Peyer's patch (tissue), 4 donors: Measurements from ENCODE around the gene FPR2.
A peak's percentile ranks its signal among the peaks of the same experiment; 100 is the strongest.

Experiments used
- CTCF ChIP-seq, 6 experiments: fragments of 450-650 bp in 4 of 6; fragments of 200-600 bp in 2 of 6; sonication (generic) in 1 of 6; IDR thresholded peaks; one replicate each; pipeline ENCODE4 v1.5.1; 2017 to 2019; ENCODE audit warnings: antibody characterized with exemption in 6 of 6, mild to moderate bottlenecking in 3 of 6, moderate library complexity in 1 of 6
- POLR2A ChIP-seq, 2 donors: fragments of 450-650 bp; IDR thresholded peaks; one replicate each; pipeline ENCODE4 v1.5.1; 2017; ENCODE audit warnings: antibody characterized with exemption in 2 of 2, mild to moderate bottlenecking in 2 of 2, moderate library complexity in 2 of 2

- TF ChIP-seq POLR2A (IDR thresholded peaks at IDR 0.05) (peak in 1 of 2 donors; percentile 33), CTCF (IDR thresholded peaks at IDR 0.05) (no peak)
Measured at GRCh38 chr19:51796195-51796679, 35.3 kb downstream of the FPR2 start.
